ENCODE measurements around the gene C10orf67.
"Not testable (repeated sequence)": the region's sequence is repeated elsewhere in the genome, so short reads cannot be mapped to it uniquely, and the experiment has no call there.

C10orf67 gene

GRCh38 chr10:23344241-23344841 is at the start of gene C10orf67:
Gene C10orf67, minus strand, starts transcription at chr10:23344797. Its CDS starts 23 bp downstream, at chr10:23344774.
- peak; percentile 18 for DNase-seq (ENCODE audit: low spot score)

GRCh38 chr10:23391821-23392220 is 47.2 kb upstream of the C10orf67 start:
- DNase-seq (ENCODE audit: low spot score): no peak

GRCh38 chr10:23390809-23391208 is 46.2 kb upstream of the C10orf67 start:
- no peak for DNase-seq (ENCODE audit: low spot score)

GRCh38 chr10:23390408-23390807 is 45.8 kb upstream of the C10orf67 start:
- not testable (repeated sequence) for DNase-seq (ENCODE audit: low spot score)

- DNase-seq (ENCODE audit: low spot score): not testable (repeated sequence)
Measured at GRCh38 chr10:23387516-23387915, 42.9 kb upstream of the C10orf67 start.

- no peak for DNase-seq (ENCODE audit: low spot score)
Measured at GRCh38 chr10:23386052-23386451, 41.5 kb upstream of the C10orf67 start.

GRCh38 chr10:23384364-23384763 is 39.8 kb upstream of the C10orf67 start:
- no peak for DNase-seq (ENCODE audit: low spot score)

- no peak for DNase-seq (ENCODE audit: low spot score)
Measured at GRCh38 chr10:23383637-23384036, 39.0 kb upstream of the C10orf67 start.

GRCh38 chr10:23381298-23382040 is 36.9 kb upstream of the C10orf67 start:
- no peak for DNase-seq (ENCODE audit: low spot score)

- no peak for DNase-seq (ENCODE audit: low spot score)
Measured at GRCh38 chr10:23379686-23380085, 35.1 kb upstream of the C10orf67 start.

GRCh38 chr10:23376229-23376655 is 31.6 kb upstream of the C10orf67 start:
- DNase-seq (ENCODE audit: low spot score): no peak

GRCh38 chr10:23375366-23375765 is 30.8 kb upstream of the C10orf67 start:
- no peak for DNase-seq (ENCODE audit: low spot score)

- no peak for DNase-seq (ENCODE audit: low spot score)
Measured at GRCh38 chr10:23373156-23373555, 28.6 kb upstream of the C10orf67 start.

- no peak for DNase-seq (ENCODE audit: low spot score)
Measured at GRCh38 chr10:23371073-23371472, 26.5 kb upstream of the C10orf67 start.

- DNase-seq (ENCODE audit: low spot score): no peak
Measured at GRCh38 chr10:23370106-23370505, 25.5 kb upstream of the C10orf67 start.

- DNase-seq (ENCODE audit: low spot score): peak; percentile 50
Measured at GRCh38 chr10:23368816-23369640, 24.4 kb upstream of the C10orf67 start.

GRCh38 chr10:23367896-23368595 is 23.4 kb upstream of the C10orf67 start:
- no peak for DNase-seq (ENCODE audit: low spot score)

- DNase-seq (ENCODE audit: low spot score): not testable (repeated sequence)
Measured at GRCh38 chr10:23365417-23366030, 20.9 kb upstream of the C10orf67 start.

- no peak for DNase-seq (ENCODE audit: low spot score)
Measured at GRCh38 chr10:23364378-23364777, 19.8 kb upstream of the C10orf67 start.

- DNase-seq (ENCODE audit: low spot score): no peak
Measured at GRCh38 chr10:23363793-23364135, 19.2 kb upstream of the C10orf67 start.

- DNase-seq (ENCODE audit: low spot score): peak; percentile 54
Measured at GRCh38 chr10:23362879-23363792, 18.5 kb upstream of the C10orf67 start.
